ENCODE data around the gene TTC21B. TPM values are rescaled to one million over a fixed set of nuclear protein-coding genes. Genes with fewer than 3 reads are reported as not detected.
"Not testable (repeated sequence)": the region's sequence is repeated elsewhere in the genome, so short reads cannot be mapped to it uniquely, and the experiment has no call there.

The TTC21B gene
- total and polyA plus RNA-seq, 3 experiments from 2014 or later = 8.6 to 21.8 (median 19.2) TPM

- Histone ChIP-seq H3K36me3 (ENCODE audit: insufficient read depth, low read length) (no peaks in the 10 kb centered on the region), H3K27me3 (ENCODE audit: insufficient read depth, low read length, poor library complexity, severe bottlenecking) (no peaks in the 10 kb centered on the region), H3K4me1 (ENCODE audit: insufficient read depth, low read length) (no peaks in the 10 kb centered on the region), H3K9me3 (ENCODE audit: low read length) (no peaks in the 10 kb centered on the region), H3K4me3 (ENCODE audit: low read length) (no peak overlapping the region), H3K27ac (ENCODE audit: low read depth, low read length) (no peak overlapping the region)
- Mint-ChIP-seq H3K9me3 (peaks cover 6 to 17% (median 14%) of the 10 kb centered on the region in 5 donors), H3K4me3 (no peak overlapping the region), H3K4me1 (no peaks in the 10 kb centered on the region), H3K27me3 (no peaks in the 10 kb centered on the region), H3K36me3 (peaks cover 7 to 18% (median 16%) of the 10 kb centered on the region in 3 donors), H3K27ac (no peak overlapping the region)
- POLR2A ChIA-PET = no interaction called here
- no peak for DNase-seq
- CTCF ChIA-PET = no interaction called here
Observed at GRCh38 chr2:165863810-165864261, 89.7 kb downstream of the TTC21B start.

GRCh38 chr2:165861083-165861482, 92.5 kb downstream of the TTC21B start:
- POLR2A ChIA-PET; H3K4me1 ChIP-seq (ENCODE audit: insufficient read depth, low read length); DNase-seq; H3K27ac ChIP-seq (ENCODE audit: low read depth, low read length); H3K36me3 ChIP-seq (ENCODE audit: insufficient read depth, low read length); CTCF ChIA-PET; H3K4me3 Mint-ChIP-seq; H3K27me3 Mint-ChIP-seq; H3K4me1 Mint-ChIP-seq; H3K4me3 ChIP-seq (ENCODE audit: low read length); H3K27ac Mint-ChIP-seq; H3K9me3 ChIP-seq (ENCODE audit: low read length); H3K27me3 ChIP-seq (ENCODE audit: insufficient read depth, low read length, poor library complexity, severe bottlenecking): not testable (repeated sequence)
- peaks cover 6 to 24% (median 8%) of the 10 kb centered on the region in 3 donors for H3K36me3 Mint-ChIP-seq
- peaks cover 6 to 17% (median 16%) of the 10 kb centered on the region in 5 donors for H3K9me3 Mint-ChIP-seq

GRCh38 chr2:165859723-165860122, 93.9 kb downstream of the TTC21B start:
- H3K4me3 Mint-ChIP-seq; H3K27ac Mint-ChIP-seq; H3K4me1 Mint-ChIP-seq; CTCF ChIA-PET; H3K4me1 ChIP-seq (ENCODE audit: insufficient read depth, low read length); H3K9me3 ChIP-seq (ENCODE audit: low read length); H3K4me3 ChIP-seq (ENCODE audit: low read length); POLR2A ChIA-PET; DNase-seq; H3K27ac ChIP-seq (ENCODE audit: low read depth, low read length); H3K36me3 ChIP-seq (ENCODE audit: insufficient read depth, low read length); H3K27me3 Mint-ChIP-seq; H3K27me3 ChIP-seq (ENCODE audit: insufficient read depth, low read length, poor library complexity, severe bottlenecking): not testable (repeated sequence)
- peaks cover 7 to 30% (median 8%) of the 10 kb centered on the region in 3 donors for H3K36me3 Mint-ChIP-seq
- peaks cover 6 to 20% (median 16%) of the 10 kb centered on the region in 5 donors for H3K9me3 Mint-ChIP-seq

GRCh38 chr2:165857876-165858275, 95.7 kb downstream of the TTC21B start:
- Mint-ChIP-seq H3K27ac (no peak overlapping the region), H3K4me3 (no peak overlapping the region), H3K9me3 (peaks cover 15 to 30% (median 23%) of the 10 kb centered on the region in 5 donors), H3K27me3 (no peaks in the 10 kb centered on the region), H3K36me3 (peaks cover 13 to 48% (median 20%) of the 10 kb centered on the region in 3 donors), H3K4me1 (no peaks in the 10 kb centered on the region)
- Histone ChIP-seq H3K36me3 (ENCODE audit: insufficient read depth, low read length) (no peaks in the 10 kb centered on the region), H3K27ac (ENCODE audit: low read depth, low read length) (no peak overlapping the region), H3K9me3 (ENCODE audit: low read length) (no peaks in the 10 kb centered on the region), H3K27me3 (ENCODE audit: insufficient read depth, low read length, poor library complexity, severe bottlenecking) (no peaks in the 10 kb centered on the region), H3K4me3 (ENCODE audit: low read length) (no peak overlapping the region), H3K4me1 (ENCODE audit: insufficient read depth, low read length) (no peaks in the 10 kb centered on the region)
- POLR2A ChIA-PET = no interaction called here
- no peak for DNase-seq
- CTCF ChIA-PET = no interaction called here

- Mint-ChIP-seq H3K4me3 (no peak overlapping the region), H3K9me3 (peaks cover 29 to 41% (median 38%) of the 10 kb centered on the region in 5 donors), H3K27me3 (peaks cover 0 to 3% of the 10 kb centered on the region in 2 donors), H3K4me1 (no peaks in the 10 kb centered on the region), H3K27ac (no peak overlapping the region), H3K36me3 (peaks cover 9 to 58% (median 17%) of the 10 kb centered on the region in 3 donors)
- POLR2A ChIA-PET = no interaction called here
- DNase-seq = no peak
- Histone ChIP-seq H3K4me1 (ENCODE audit: insufficient read depth, low read length) (no peaks in the 10 kb centered on the region), H3K27me3 (ENCODE audit: insufficient read depth, low read length, poor library complexity, severe bottlenecking) (no peaks in the 10 kb centered on the region), H3K9me3 (ENCODE audit: low read length) (no peaks in the 10 kb centered on the region), H3K27ac (ENCODE audit: low read depth, low read length) (no peak overlapping the region), H3K36me3 (ENCODE audit: insufficient read depth, low read length) (no peaks in the 10 kb centered on the region), H3K4me3 (ENCODE audit: low read length) (no peak overlapping the region)
- CTCF ChIA-PET = no interaction called here
Observed at GRCh38 chr2:165852394-165852793, 101.2 kb downstream of the TTC21B start.

- Mint-ChIP-seq H3K9me3 (peaks cover 14 to 22% (median 16%) of the 10 kb centered on the region in 5 donors), H3K4me3 (no peak overlapping the region), H3K36me3 (peaks cover 0 to 25% (median 2%) of the 10 kb centered on the region in 3 donors), H3K4me1 (no peaks in the 10 kb centered on the region), H3K27ac (no peak overlapping the region), H3K27me3 (peaks cover 0 to 3% of the 10 kb centered on the region in 2 donors)
- H3K27ac ChIP-seq (ENCODE audit: low read depth, low read length) = no peak overlapping the region
- no peaks in the 10 kb centered on the region for H3K4me1 ChIP-seq (ENCODE audit: insufficient read depth, low read length)
- no peaks in the 10 kb centered on the region for H3K36me3 ChIP-seq (ENCODE audit: insufficient read depth, low read length)
- DNase-seq = no peak
- ChIA-PET CTCF (no interaction called here), POLR2A (no interaction called here)
- no peaks in the 10 kb centered on the region for H3K27me3 ChIP-seq (ENCODE audit: insufficient read depth, low read length, poor library complexity, severe bottlenecking)
- no peaks in the 10 kb centered on the region for H3K9me3 ChIP-seq (ENCODE audit: low read length)
- no peak overlapping the region for H3K4me3 ChIP-seq (ENCODE audit: low read length)
Observed at GRCh38 chr2:165847001-165847400, 106.6 kb downstream of the TTC21B start.

- DNase-seq = no peak
- no peaks in the 10 kb centered on the region for H3K27me3 ChIP-seq (ENCODE audit: insufficient read depth, low read length, poor library complexity, severe bottlenecking)
- H3K9me3 ChIP-seq (ENCODE audit: low read length) = no peaks in the 10 kb centered on the region
- no peak overlapping the region for H3K4me3 Mint-ChIP-seq
- H3K27ac ChIP-seq (ENCODE audit: low read depth, low read length) = no peak overlapping the region
- peaks cover 0 to under 1% of the 10 kb centered on the region in 2 donors for H3K27me3 Mint-ChIP-seq
- POLR2A ChIA-PET = no interaction called here
- CTCF ChIA-PET = no interaction called here
- no peaks in the 10 kb centered on the region for H3K4me1 ChIP-seq (ENCODE audit: insufficient read depth, low read length)
- H3K9me3 Mint-ChIP-seq = peaks cover 6 to 14% (median 10%) of the 10 kb centered on the region in 5 donors
- no peak overlapping the region for H3K27ac Mint-ChIP-seq
- H3K36me3 ChIP-seq (ENCODE audit: insufficient read depth, low read length) = no peaks in the 10 kb centered on the region
- H3K4me3 ChIP-seq (ENCODE audit: low read length) = no peak overlapping the region
- H3K36me3 Mint-ChIP-seq = peaks cover 0 to 18% (median 2%) of the 10 kb centered on the region in 3 donors
- H3K4me1 Mint-ChIP-seq = no peaks in the 10 kb centered on the region
Observed at GRCh38 chr2:165846056-165846455, 107.5 kb downstream of the TTC21B start.

GRCh38 chr2:165844216-165844615, 109.4 kb downstream of the TTC21B start:
- POLR2A ChIA-PET = no interaction called here
- Mint-ChIP-seq H3K27me3 (peaks cover 0 to 4% of the 10 kb centered on the region in 2 donors), H3K36me3 (peaks cover 0 to 8% (median 4%) of the 10 kb centered on the region in 3 donors), H3K27ac (no peak overlapping the region), H3K4me1 (no peaks in the 10 kb centered on the region), H3K9me3 (no peaks in the 10 kb centered on the region), H3K4me3 (no peak overlapping the region)
- H3K27ac ChIP-seq (ENCODE audit: low read depth, low read length) = no peak overlapping the region
- DNase-seq = no peak
- H3K36me3 ChIP-seq (ENCODE audit: insufficient read depth, low read length) = no peaks in the 10 kb centered on the region
- H3K4me1 ChIP-seq (ENCODE audit: insufficient read depth, low read length) = no peaks in the 10 kb centered on the region
- H3K4me3 ChIP-seq (ENCODE audit: low read length) = no peak overlapping the region
- no peaks in the 10 kb centered on the region for H3K27me3 ChIP-seq (ENCODE audit: insufficient read depth, low read length, poor library complexity, severe bottlenecking)
- H3K9me3 ChIP-seq (ENCODE audit: low read length) = no peaks in the 10 kb centered on the region
- CTCF ChIA-PET = no interaction called here

GRCh38 chr2:165843351-165843750, 110.2 kb downstream of the TTC21B start:
- Mint-ChIP-seq H3K4me3 (no peak overlapping the region), H3K9me3 (no peaks in the 10 kb centered on the region), H3K27ac (no peak overlapping the region), H3K36me3 (peaks cover 0 to 4% (median 3%) of the 10 kb centered on the region in 3 donors), H3K27me3 (peaks cover 0 to 4% of the 10 kb centered on the region in 2 donors), H3K4me1 (no peaks in the 10 kb centered on the region)
- H3K4me1 ChIP-seq (ENCODE audit: insufficient read depth, low read length) = no peaks in the 10 kb centered on the region
- ChIA-PET CTCF (no interaction called here), POLR2A (no interaction called here)
- no peak for DNase-seq
- H3K4me3 ChIP-seq (ENCODE audit: low read length) = no peak overlapping the region
- H3K36me3 ChIP-seq (ENCODE audit: insufficient read depth, low read length) = no peaks in the 10 kb centered on the region
- no peaks in the 10 kb centered on the region for H3K9me3 ChIP-seq (ENCODE audit: low read length)
- no peaks in the 10 kb centered on the region for H3K27me3 ChIP-seq (ENCODE audit: insufficient read depth, low read length, poor library complexity, severe bottlenecking)
- no peak overlapping the region for H3K27ac ChIP-seq (ENCODE audit: low read depth, low read length)

Data from CD8-positive, alpha-beta memory T cell (primary cell).